ELR (cell line): ENCODE data around the gene BNC2.

ENCODE experiments used
- DNase-seq: peaks from one replicate; pipeline ENCODE4 v3.0.0-alpha.2; 2015; ENCODE audit warnings: low read depth

BNC2 gene

GRCh38 chr9:16869882-16870595 is 431 bp downstream of the BNC2 start:
- DNase-seq: peak; percentile 56

GRCh38 chr9:16869131-16869881 is 1.2 kb downstream of the BNC2 start:
- DNase-seq: peak; percentile 47

GRCh38 chr9:16868701-16869100 is 1.8 kb downstream of the BNC2 start:
- DNase-seq: no peak

GRCh38 chr9:16867576-16868311 is 2.7 kb downstream of the BNC2 start:
- DNase-seq: peak; percentile 70

- peak; percentile 8 for DNase-seq
Measured at GRCh38 chr9:16866587-16866986, 3.9 kb downstream of the BNC2 start.

- DNase-seq: peak; percentile 67
Measured at GRCh38 chr9:16864649-16865434, 5.6 kb downstream of the BNC2 start.

- DNase-seq: no peak
Measured at GRCh38 chr9:16848179-16848578, 22.3 kb downstream of the BNC2 start.

GRCh38 chr9:16846986-16847385 is 23.5 kb downstream of the BNC2 start:
- DNase-seq: no peak

GRCh38 chr9:16846367-16846766 is 24.1 kb downstream of the BNC2 start:
- no peak for DNase-seq

- DNase-seq: no peak
Measured at GRCh38 chr9:16834817-16835216, 35.7 kb downstream of the BNC2 start.

GRCh38 chr9:16833296-16833835 is 37.1 kb downstream of the BNC2 start:
- no peak for DNase-seq

- no peak for DNase-seq
Measured at GRCh38 chr9:16832101-16832500, 38.4 kb downstream of the BNC2 start.

- DNase-seq: no peak
Measured at GRCh38 chr9:16830806-16831205, 39.7 kb downstream of the BNC2 start.

GRCh38 chr9:16828340-16829281 is 41.9 kb downstream of the BNC2 start:
- DNase-seq: peak; percentile 51

- DNase-seq: peak; percentile 84
Measured at GRCh38 chr9:16825971-16826625, 44.4 kb downstream of the BNC2 start.

- peak; percentile 20 for DNase-seq
Measured at GRCh38 chr9:16825331-16825725, 45.1 kb downstream of the BNC2 start.

GRCh38 chr9:16824545-16825330 is 45.7 kb downstream of the BNC2 start:
- DNase-seq: peak; percentile 32

- no peak for DNase-seq
Measured at GRCh38 chr9:16823906-16824305, 46.6 kb downstream of the BNC2 start.

GRCh38 chr9:16821344-16821743 is 49.1 kb downstream of the BNC2 start:
- DNase-seq: no peak
